ENCODE data around the gene FRMD4A.
"Not testable (repeated sequence)": the region's sequence is repeated elsewhere in the genome, so short reads cannot be mapped to it uniquely, and the experiment has no call there.

FRMD4A gene

DNA sequence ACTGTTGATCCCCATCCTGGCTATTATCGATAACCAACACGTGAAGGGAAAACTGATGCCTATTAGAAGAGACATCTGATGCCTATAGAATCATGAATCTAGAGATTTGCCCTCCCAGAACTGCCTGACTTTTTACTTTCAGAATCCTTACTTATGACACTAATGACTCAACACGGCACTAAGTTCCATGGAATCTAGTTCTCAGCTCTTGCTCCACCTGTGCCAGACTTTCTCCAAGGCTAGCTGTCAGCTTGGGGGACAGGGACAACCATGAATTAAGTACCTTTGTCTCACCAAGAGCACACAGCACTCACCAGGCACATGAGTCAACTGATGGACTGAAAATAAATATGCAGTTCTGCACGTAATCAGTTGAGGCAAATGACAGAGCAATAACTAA, 184.2 kb downstream of the FRMD4A start:
- DNase-seq (ENCODE audit: low spot score) = no peak

- DNase-seq (ENCODE audit: low spot score) = no peak
Measured at GRCh38 chr10:14146025-14146424, 184.7 kb downstream of the FRMD4A start.

- DNase-seq (ENCODE audit: low spot score) = no peak
Measured at GRCh38 chr10:14144451-14144850, 186.3 kb downstream of the FRMD4A start.

DNA sequence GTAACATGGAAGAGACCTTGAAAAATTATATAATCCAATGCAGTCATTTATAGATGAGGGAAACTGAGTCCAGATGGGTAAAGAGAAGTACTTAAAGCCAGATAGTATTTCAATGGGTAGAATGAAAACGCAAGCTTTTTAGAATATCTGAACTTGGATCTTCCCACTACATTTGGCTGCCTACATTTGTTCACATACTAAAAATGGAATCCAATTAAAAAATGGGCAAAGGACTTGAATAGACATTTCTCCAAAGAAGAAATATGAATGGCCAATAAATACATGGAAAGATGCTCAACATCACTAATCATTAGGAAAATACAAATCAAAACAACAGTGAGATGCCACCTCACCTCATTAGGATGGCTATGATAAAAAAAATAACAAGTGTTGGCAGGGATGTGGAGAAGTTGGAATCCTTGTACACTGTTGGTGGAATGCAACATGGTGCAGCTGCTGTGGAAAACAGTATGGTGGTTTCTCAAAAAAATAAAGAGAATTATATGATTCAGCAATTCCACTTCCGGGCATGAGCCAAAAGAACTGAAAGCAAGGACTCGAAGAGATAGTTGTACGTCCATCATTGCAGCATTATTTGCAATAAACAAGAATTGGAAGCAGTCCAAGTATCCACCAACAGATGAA, 188.0 kb downstream of the FRMD4A start:
- no peak for DNase-seq (ENCODE audit: low spot score)

DNA sequence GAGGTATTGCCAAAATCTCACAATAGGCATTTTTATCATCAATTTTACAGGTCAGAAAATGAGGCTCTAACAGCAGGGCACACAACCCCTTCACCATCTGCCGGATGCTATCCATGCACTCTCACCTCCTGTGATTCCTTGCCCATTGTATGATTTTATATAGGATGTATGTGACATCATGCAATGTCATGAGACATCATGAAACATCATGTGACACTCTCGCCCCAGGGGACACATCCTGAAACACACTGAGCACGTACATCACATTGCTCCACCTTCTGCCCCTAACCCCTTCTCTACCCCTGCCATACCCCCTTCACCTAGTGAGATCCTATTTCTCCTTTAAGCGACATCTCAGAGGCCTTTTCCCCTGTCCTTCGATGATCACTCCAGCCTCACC, 189.4 kb downstream of the FRMD4A start:
- DNase-seq (ENCODE audit: low spot score) = no peak

GRCh38 chr10:14137391-14137790, 193.3 kb downstream of the FRMD4A start:
- DNase-seq (ENCODE audit: low spot score) = no peak

DNA sequence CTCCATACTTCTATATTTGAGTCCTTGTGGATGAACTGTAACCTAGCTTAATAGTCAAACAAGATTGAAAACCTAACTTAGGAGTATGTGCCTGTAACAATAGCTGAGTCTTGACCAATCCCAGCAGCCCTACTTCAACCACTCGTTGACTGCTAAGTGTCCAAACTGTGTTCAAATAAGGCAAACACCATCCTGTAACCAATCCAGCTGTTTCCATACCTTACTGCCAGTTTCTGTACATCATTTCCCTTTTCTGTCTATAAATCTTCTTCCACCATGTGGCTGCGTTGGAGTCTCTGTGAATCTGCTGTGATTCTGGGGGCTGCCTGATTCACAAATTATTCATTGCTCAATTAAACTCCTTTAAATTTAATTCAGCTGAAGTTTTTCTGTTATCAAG, 195.5 kb downstream of the FRMD4A start:
- not testable (repeated sequence) for DNase-seq (ENCODE audit: low spot score)

DNA sequence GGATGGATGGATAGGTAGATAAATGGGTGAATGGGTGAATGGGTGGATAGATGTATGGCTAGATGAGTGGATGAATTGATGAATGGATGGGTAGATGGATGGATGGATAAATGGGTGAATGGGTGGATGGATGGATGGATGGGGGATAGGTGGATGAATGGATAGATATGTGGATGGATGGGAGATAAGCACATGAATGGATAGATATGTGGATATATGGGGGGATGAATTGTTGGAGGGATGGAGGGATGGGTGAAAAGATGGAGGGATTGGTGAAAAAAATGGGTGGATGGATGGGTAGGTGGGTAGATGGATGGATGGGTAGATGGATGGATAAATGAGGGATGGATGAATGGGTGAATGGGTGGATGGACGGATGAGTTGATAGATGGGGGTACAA, 196.4 kb downstream of the FRMD4A start:
- no peak for DNase-seq (ENCODE audit: low spot score)

DNA sequence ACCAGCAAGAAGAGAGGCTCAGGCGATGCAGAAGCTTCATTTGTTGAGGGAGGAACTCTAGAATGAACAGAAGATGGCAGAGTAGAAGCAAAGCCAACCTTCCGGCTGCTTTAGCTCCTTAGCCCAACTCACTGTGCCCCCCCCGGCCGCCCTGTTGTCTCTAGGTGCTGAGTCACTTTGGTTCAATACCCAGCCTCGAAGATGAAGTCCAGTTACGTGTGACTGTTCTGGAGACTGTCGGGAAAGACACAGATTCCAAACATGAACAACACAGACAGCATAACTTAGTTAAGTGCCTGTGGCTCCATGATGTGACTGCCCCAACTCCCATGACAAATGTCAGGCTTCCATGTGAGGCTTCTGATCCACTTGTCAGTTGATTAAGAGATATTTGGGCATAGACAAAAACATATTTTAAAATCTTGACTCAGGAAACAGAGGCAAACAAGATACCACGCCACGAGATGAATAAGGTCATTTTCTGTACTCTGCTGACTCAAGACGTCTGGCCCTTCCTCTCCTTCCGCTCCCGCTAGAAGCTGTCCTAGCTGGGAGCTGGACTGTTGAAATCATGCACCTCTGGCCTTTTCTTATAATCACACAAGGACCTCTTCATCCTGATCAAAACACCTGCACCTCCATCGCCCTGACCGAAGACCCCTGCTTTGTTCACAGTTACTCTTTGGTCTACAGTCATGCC, 199.3 kb downstream of the FRMD4A start:
- DNase-seq (ENCODE audit: low spot score) = no peak

DNA sequence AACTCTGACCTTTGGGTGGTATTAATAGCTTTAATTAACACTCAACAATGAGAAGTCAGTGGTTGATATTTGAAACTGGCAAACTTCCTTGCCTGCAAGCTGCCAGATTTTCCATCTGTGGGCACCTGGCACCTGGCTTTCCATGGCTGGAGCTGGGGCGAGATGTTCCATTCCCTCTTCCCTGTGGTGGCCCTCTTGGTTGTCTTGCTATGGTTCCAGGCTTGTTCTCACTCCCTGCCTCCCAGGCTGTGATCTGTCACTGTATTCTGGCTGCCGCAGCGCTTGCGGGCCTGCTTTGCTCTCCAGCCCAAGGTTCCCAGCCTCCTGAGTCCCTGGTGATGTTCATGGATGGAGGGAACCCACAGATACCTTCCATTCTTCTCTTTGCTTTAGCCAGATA, 201.0 kb downstream of the FRMD4A start:
- no peak for DNase-seq (ENCODE audit: low spot score)

DNA sequence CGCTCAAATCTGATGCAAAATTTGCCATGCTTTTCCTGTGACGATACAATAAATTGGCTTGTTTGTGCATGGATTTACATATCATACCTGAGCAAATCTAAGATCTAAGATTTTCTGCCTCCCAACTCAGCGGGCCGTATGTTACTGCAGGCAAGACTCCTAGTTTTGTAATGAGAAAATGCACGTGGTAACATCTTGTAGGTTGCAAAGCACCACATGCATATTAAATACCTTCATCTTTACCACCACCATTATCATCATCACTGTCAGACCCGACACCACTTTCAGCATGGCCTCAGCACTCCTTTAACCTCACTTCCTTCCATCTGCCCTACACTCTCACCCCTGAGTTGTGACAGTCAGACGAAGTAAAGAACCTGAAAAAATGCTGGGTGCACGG, 202.2 kb downstream of the FRMD4A start:
- DNase-seq (ENCODE audit: low spot score) = no peak

DNA sequence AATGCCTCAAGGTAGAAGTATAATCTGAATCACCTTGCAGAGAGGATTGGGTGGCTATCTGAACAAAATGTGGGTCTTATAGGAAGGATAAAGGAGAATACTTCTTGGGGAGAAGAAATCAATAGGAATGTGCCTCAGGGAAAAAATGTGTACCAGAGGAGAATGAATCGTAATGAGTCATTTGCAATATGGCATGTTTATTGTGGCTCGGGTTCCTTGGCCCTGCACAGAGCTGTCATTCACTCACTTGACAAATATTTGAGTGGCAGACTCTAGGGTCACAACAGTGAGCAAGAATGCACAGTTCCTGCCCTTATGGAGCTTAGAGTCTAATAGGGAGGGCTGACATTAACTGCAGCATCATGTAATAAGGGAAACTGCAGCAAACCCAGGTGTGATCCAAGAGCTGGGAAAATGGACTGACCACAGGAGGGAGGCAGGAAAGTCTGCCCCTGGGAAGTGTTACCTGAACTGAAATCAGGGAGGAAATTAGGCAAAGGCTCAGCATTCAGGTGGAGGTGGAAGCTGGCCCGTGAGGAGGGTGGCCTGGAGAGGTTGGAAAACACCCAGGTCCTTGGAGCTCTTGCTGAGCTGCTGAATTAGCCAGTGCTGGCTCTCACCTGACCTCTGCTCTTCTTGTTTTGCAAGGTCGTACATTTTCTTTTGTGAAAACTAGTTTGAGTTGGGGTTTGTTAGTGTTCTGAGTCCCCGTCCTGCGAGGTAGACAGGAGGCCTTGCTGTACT, 203.9 kb downstream of the FRMD4A start:
- no peak for DNase-seq (ENCODE audit: low spot score)

- DNase-seq (ENCODE audit: low spot score) = no peak
Measured at GRCh38 chr10:14125564-14125963, 205.2 kb downstream of the FRMD4A start.

GRCh38 chr10:14124941-14125340, 205.8 kb downstream of the FRMD4A start:
- DNase-seq (ENCODE audit: low spot score) = no peak

- DNase-seq (ENCODE audit: low spot score) = no peak
Measured at GRCh38 chr10:14123139-14123538, 207.6 kb downstream of the FRMD4A start.

- no peak for DNase-seq (ENCODE audit: low spot score)
Measured at GRCh38 chr10:14120812-14121211, 209.9 kb downstream of the FRMD4A start.

DNA sequence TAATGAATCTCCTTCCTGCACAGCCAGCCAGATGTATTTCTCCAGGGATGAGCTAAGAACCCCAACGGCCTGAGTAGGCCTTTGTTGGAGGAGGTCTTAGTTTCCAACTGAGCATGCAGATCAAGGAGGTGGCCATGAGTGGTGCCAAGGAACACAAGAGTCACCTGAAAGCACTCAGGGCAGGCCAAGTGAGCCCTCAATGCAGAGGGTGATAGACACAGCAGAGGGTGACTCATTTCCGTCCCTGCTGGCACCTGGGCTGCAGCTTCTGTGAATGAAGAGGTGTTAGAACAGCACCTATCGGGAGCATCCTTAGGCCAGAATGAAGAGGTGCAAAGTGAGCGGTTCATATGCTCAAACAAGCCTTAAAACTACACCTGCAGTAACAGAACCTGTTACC, 211.8 kb downstream of the FRMD4A start:
- no peak for DNase-seq (ENCODE audit: low spot score)

GRCh38 chr10:14116837-14117236, 213.9 kb downstream of the FRMD4A start:
- DNase-seq (ENCODE audit: low spot score) = no peak

GRCh38 chr10:14116021-14116420, 214.7 kb downstream of the FRMD4A start:
- DNase-seq (ENCODE audit: low spot score) = no peak

DNA sequence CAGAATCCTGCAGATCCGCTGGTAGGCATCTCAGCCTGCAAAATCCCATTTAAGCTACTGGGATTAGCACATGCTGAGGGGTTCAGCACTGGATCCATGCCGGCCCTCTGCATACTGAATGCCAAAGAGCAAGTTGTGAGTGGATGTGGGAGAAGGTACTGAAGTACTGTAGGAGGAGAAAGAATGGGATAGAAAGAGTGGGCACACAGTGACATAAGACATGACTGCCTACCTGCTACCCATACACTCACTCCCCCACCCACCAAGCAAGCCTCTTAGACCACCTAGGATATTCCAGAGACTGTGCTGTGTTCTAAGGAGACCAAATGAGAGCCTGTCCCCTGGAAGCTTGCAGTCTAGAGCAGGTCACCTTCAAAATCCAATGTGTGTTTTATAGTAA, 215.9 kb downstream of the FRMD4A start:
- no peak for DNase-seq (ENCODE audit: low spot score)

- DNase-seq (ENCODE audit: low spot score) = no peak
Measured at GRCh38 chr10:14112056-14112455, 218.7 kb downstream of the FRMD4A start.

- DNase-seq (ENCODE audit: low spot score) = no peak
Measured at GRCh38 chr10:14111208-14111607, 219.5 kb downstream of the FRMD4A start.

DNA sequence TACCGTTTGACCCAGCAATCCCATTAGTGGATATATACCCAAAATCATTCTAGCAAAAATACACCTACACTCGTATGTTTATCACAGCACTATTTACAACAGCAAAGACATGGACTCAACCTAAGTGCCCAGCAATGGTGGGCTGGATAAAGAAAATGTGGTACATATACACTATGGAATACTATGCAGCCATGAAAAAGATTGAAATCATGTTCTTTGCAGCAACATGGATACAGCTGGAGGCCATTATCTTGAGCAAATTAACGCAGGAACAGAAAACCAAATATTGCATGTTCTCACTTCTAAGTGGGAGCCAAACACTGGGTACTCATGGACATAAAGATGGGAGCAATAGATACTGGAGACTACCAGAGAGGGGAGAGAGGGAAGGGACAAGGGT, 223.9 kb downstream of the FRMD4A start:
- no peak for DNase-seq (ENCODE audit: low spot score)

All from HuH-7.5 (cell line).